Sigmoid colon (tissue), 4 donors: ENCODE results near the gene C1QTNF8.

Experiments used
- EP300 ChIP-seq, 4 donors: sonication (generic); formaldehyde crosslinking; IDR thresholded peaks; one replicate each; pipeline ENCODE4 v1.6.1; 2017; ENCODE audit warnings: antibody characterized with exemption in 4 of 4
- POLR2A ChIP-seq, 2 donors: fragments of 450-650 bp; IDR thresholded peaks; one replicate each; pipeline ENCODE4 v1.6.1; 2016; ENCODE audit warnings: antibody characterized with exemption in 2 of 2, mild to moderate bottlenecking in 2 of 2, moderate library complexity in 2 of 2
- TF ChIP-seq, protein P1 (sequence below), 4 experiments: fragments of 450-650 bp in 3 of 4; fragments of 200-600 bp in 1 of 4; IDR thresholded peaks; one replicate each; pipeline ENCODE4 v1.5.1; 2016 to 2019; ENCODE audit warnings: antibody characterized with exemption in 4 of 4, mild to moderate bottlenecking in 3 of 4, moderate library complexity in 2 of 4

DNA sequence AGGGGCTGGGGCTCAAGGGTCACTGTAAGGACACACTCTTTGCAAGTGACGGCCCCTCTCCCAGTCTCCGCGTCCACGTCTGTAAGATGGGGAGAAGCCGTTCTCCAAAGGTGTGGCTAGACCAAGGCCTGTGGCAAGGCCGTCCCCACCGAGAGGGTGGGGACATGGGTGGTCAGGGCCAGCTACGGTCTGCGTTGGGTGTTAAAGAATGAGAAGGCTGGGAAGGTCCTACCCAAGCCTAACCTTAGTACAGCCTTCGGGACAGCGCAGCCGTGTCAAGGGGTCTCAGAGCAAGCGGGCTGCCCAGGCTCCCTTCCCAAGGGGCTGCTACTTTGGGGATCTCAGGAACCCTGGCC, 1.9 kb downstream of the C1QTNF8 start:
- TF ChIP-seq EP300 (IDR thresholded peaks at IDR 0.05) (no peak), POLR2A (IDR thresholded peaks at IDR 0.05) (no peak)
- TF ChIP-seq, protein P1, sequence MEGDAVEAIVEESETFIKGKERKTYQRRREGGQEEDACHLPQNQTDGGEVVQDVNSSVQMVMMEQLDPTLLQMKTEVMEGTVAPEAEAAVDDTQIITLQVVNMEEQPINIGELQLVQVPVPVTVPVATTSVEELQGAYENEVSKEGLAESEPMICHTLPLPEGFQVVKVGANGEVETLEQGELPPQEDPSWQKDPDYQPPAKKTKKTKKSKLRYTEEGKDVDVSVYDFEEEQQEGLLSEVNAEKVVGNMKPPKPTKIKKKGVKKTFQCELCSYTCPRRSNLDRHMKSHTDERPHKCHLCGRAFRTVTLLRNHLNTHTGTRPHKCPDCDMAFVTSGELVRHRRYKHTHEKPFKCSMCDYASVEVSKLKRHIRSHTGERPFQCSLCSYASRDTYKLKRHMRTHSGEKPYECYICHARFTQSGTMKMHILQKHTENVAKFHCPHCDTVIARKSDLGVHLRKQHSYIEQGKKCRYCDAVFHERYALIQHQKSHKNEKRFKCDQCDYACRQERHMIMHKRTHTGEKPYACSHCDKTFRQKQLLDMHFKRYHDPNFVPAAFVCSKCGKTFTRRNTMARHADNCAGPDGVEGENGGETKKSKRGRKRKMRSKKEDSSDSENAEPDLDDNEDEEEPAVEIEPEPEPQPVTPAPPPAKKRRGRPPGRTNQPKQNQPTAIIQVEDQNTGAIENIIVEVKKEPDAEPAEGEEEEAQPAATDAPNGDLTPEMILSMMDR (IDR thresholded peaks at IDR 0.05) = no peak
